HepG2 (cell line): Measurements from ENCODE around the gene DGAT2. TPM values are rescaled to one million over a fixed set of nuclear protein-coding genes. Genes with fewer than 3 reads are reported as not detected.

Experiments used
- GABPA ChIP-seq, 2 experiments: IDR thresholded peaks; 2 replicates each; pipeline ENCODE4 v1.6.1; 2011 to 2016; ENCODE audit warnings: low read depth in 2 of 2, low read length in 1 of 2, missing biosample characterization in 1 of 2, missing genetic modification characterization in 1 of 2
- GZF1 ChIP-seq: sonication (generic); formaldehyde crosslinking; IDR thresholded peaks from 2 replicates; pipeline ENCODE4 v1.5.1; 2020; ENCODE audit warnings: mild to moderate bottlenecking, missing genetic modification reagents
- KDM2A ChIP-seq: sonication (generic); formaldehyde crosslinking; IDR thresholded peaks from 2 replicates; pipeline ENCODE4 v1.4.0; 2020; ENCODE audit warnings: low read depth, missing genetic modification reagents, borderline replicate concordance
- KDM5B ChIP-seq: sonication (generic); formaldehyde crosslinking; IDR thresholded peaks from 2 replicates; pipeline ENCODE4 v1.4.0; 2020; ENCODE audit warnings: missing genetic modification reagents, mild to moderate bottlenecking, borderline replicate concordance
- NRL ChIP-seq: sonication (generic); formaldehyde crosslinking; IDR thresholded peaks from 2 replicates; pipeline ENCODE4 v1.5.0; 2020; ENCODE audit warnings: missing genetic modification reagents, mild to moderate bottlenecking, moderate library complexity, borderline replicate concordance
- RBFOX2 ChIP-seq: fragments of 200-400 bp; formaldehyde crosslinking; IDR thresholded peaks from 2 replicates; pipeline ENCODE4 v1.6.1; 2017; ENCODE audit warnings: low read depth, mild to moderate bottlenecking, low read length
- RFX5 ChIP-seq: IDR thresholded peaks from 2 replicates; pipeline ENCODE4 v1.6.1; 2011; ENCODE audit warnings: low read depth, low read length, improper control_type of control experiment
- RXRB ChIP-seq: IDR thresholded peaks from 2 replicates; pipeline ENCODE4 v1.6.1; 2016; ENCODE audit warnings: borderline replicate concordance, missing genetic modification reagents, missing compliant biosample characterization
- ZBTB1 ChIP-seq: sonication (generic); formaldehyde crosslinking; IDR thresholded peaks from 2 replicates; pipeline ENCODE4 v1.4.0; 2020; ENCODE audit warnings: missing genetic modification reagents, borderline replicate concordance
- ZNF12 ChIP-seq: sonication (generic); formaldehyde crosslinking; IDR thresholded peaks from 2 replicates; pipeline ENCODE4 v1.5.0; 2020; ENCODE audit warnings: missing genetic modification reagents
- ZNF354B ChIP-seq: sonication (generic); formaldehyde crosslinking; IDR thresholded peaks from 2 replicates; pipeline ENCODE4 v1.8.0; 2022; ENCODE audit warnings: mild to moderate bottlenecking, missing genetic modification reagents
- ZNF367 ChIP-seq: sonication (generic); formaldehyde crosslinking; IDR thresholded peaks from 2 replicates; pipeline ENCODE4 v1.4.0; 2020; ENCODE audit warnings: missing genetic modification reagents, borderline replicate concordance
- ZNF44 ChIP-seq: sonication (generic); formaldehyde crosslinking; IDR thresholded peaks from 2 replicates; pipeline ENCODE4 v1.5.1; 2020; ENCODE audit warnings: mild to moderate bottlenecking, missing genetic modification reagents
- ZNF530 ChIP-seq: sonication (generic); formaldehyde crosslinking; IDR thresholded peaks from 2 replicates; pipeline ENCODE4 v1.5.0; 2020; ENCODE audit warnings: low read depth, mild to moderate bottlenecking, missing genetic modification reagents
- ZNF629 ChIP-seq: sonication (generic); formaldehyde crosslinking; conservative IDR thresholded peaks from 2 replicates; pipeline ENCODE4 v1.5.0; 2020; ENCODE audit warnings: missing genetic modification reagents
- ZNF660 ChIP-seq: sonication (generic); formaldehyde crosslinking; IDR thresholded peaks from 2 replicates; pipeline ENCODE4 v1.5.1; 2020; ENCODE audit warnings: mild to moderate bottlenecking, low read depth, missing genetic modification reagents, borderline replicate concordance
- ZNF7 ChIP-seq: IDR thresholded peaks from 2 replicates; pipeline ENCODE4 v1.6.1; 2016; ENCODE audit warnings: missing biosample characterization, missing genetic modification reagents
- ZNF747 ChIP-seq: sonication (generic); formaldehyde crosslinking; IDR thresholded peaks from 2 replicates; pipeline ENCODE4 v1.8.1; 2023; ENCODE audit warnings: missing genetic modification reagents, mild to moderate bottlenecking, borderline replicate concordance
- ZNF75D ChIP-seq: sonication (generic); formaldehyde crosslinking; IDR thresholded peaks from 2 replicates; pipeline ENCODE4 v1.8.1; 2023; ENCODE audit warnings: missing genetic modification reagents, mild to moderate bottlenecking, borderline replicate concordance
- ZNF782 ChIP-seq: sonication (generic); formaldehyde crosslinking; IDR thresholded peaks from 2 replicates; pipeline ENCODE4 v1.4.0; 2020; ENCODE audit warnings: missing genetic modification reagents, mild to moderate bottlenecking, borderline replicate concordance
- ZNF792 ChIP-seq: IDR thresholded peaks from 2 replicates; pipeline ENCODE4 v1.6.1; 2016
- polyA plus RNA-seq, 8 experiments: library from polyadenylated mRNA; depleted of rRNA in 3 of 8; stranded (reverse) in 7 of 8; unstranded in 1 of 8; fragments of >200 nt; fragmentation: Illumina TruSeq in 4 of 8; extraction: Trizol in 4 of 8; gene quantifications; 2 replicates each; pipeline versions ENCODE4 v1.2.1 to v1.2.3, GENCODE V29; 2011 to 2016; ENCODE audit warnings: low read depth in 4 of 8, missing spikeins in 1 of 8, mixed read lengths in 1 of 8; ENCODE audit not compliant: insufficient read depth in 1 of 8
- total RNA-seq, 5 experiments: library from RNA; depleted of rRNA; stranded (reverse); fragments of >200 nt; fragmentation: Illumina TruSeq; extraction: Trizol; gene quantifications; 2 replicates each; pipeline ENCODE4 v1.2.3, GENCODE V29; 2016; ENCODE audit warnings: low read depth in 1 of 5
- TF ChIP-seq, protein P1 (sequence below): sonication (generic); formaldehyde crosslinking; IDR thresholded peaks from 2 replicates; pipeline ENCODE4 v1.5.1; 2020; ENCODE audit warnings: missing genetic modification reagents, mild to moderate bottlenecking, borderline replicate concordance
- TF ChIP-seq, protein P2 (sequence below): sonication (generic); formaldehyde crosslinking; IDR thresholded peaks from 2 replicates; pipeline ENCODE4 v1.4.0; 2020; ENCODE audit warnings: mild to moderate bottlenecking, low read depth, missing genetic modification reagents

The DGAT2 gene
- total and polyA plus RNA-seq, 2 of the 13 experiments (the other 11 are each of a cell fraction or from before 2014, with no cell fraction given) = 39.0 to 65.6 TPM

DNA sequence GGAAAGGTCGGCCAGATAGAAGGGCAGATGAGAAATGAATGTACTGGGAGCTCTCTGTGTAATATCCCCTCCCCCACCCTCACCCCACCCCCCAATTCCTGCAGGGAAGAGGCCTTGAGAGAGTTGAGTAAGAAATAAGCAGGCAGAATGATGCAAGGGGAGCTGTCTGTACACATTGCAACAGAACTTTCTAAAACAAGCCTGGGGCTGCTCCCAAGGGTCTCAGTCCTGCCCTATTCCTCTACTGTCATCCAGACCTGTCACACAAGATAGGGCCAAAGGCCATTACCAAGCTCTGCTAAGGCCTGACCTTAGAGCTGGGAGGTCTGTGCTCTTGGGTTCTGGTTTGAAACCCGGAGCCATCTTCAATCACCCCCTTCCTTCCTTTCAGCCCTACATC is 5.7 kb upstream of the DGAT2 start (continued):
- TF ChIP-seq ZNF75D (no peak), ZNF792 (peak; percentile 55; the same call in 1 of the 2 replicates), GABPA (IDR thresholded peaks at IDR 0.05; ENCODE audit: low read depth, low read length) (no peak), GABPA (CRISPR knock-in tag; IDR thresholded peaks at IDR 0.05; ENCODE audit: low read depth) (no peak), ZNF44 (CRISPR knock-in tag) (no peak), ZNF7 (CRISPR knock-in tag) (no peak), ZNF747 (no peak), ZNF12 (CRISPR knock-in tag) (peak; percentile 86; the same call in 1 of the 2 replicates), KDM5B (CRISPR knock-in tag) (no peak), RFX5 (no peak), RBFOX2 (no peak), ZNF354B (CRISPR knock-in tag) (no peak), ZNF530 (CRISPR knock-in tag) (no peak), ZNF629 (CRISPR knock-in tag) (no peak), ZNF660 (CRISPR knock-in tag) (no peak), GZF1 (CRISPR knock-in tag) (no peak), RXRB (peak; percentile 71), NRL (no peak), ZBTB1 (CRISPR knock-in tag) (no peak), ZNF782 (CRISPR knock-in tag) (no peak), KDM2A (CRISPR knock-in tag) (0 out of 2 replicates have a peak, but pooled peaks have one; percentile 33), ZNF367 (no peak)
- TF ChIP-seq, protein P1, sequence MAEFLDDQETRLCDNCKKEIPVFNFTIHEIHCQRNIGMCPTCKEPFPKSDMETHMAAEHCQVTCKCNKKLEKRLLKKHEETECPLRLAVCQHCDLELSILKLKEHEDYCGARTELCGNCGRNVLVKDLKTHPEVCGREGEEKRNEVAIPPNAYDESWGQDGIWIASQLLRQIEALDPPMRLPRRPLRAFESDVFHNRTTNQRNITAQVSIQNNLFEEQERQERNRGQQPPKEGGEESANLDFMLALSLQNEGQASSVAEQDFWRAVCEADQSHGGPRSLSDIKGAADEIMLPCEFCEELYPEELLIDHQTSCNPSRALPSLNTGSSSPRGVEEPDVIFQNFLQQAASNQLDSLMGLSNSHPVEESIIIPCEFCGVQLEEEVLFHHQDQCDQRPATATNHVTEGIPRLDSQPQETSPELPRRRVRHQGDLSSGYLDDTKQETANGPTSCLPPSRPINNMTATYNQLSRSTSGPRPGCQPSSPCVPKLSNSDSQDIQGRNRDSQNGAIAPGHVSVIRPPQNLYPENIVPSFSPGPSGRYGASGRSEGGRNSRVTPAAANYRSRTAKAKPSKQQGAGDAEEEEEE = no peak
- TF ChIP-seq, protein P2, sequence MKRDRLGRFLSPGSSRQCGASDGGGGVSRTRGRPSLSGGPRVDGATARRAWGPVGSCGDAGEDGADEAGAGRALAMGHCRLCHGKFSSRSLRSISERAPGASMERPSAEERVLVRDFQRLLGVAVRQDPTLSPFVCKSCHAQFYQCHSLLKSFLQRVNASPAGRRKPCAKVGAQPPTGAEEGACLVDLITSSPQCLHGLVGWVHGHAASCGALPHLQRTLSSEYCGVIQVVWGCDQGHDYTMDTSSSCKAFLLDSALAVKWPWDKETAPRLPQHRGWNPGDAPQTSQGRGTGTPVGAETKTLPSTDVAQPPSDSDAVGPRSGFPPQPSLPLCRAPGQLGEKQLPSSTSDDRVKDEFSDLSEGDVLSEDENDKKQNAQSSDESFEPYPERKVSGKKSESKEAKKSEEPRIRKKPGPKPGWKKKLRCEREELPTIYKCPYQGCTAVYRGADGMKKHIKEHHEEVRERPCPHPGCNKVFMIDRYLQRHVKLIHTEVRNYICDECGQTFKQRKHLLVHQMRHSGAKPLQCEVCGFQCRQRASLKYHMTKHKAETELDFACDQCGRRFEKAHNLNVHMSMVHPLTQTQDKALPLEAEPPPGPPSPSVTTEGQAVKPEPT (CRISPR knock-in tag) = no peak
